Measurements from ENCODE around the gene MBOAT7. TPM values are rescaled to one million over a fixed set of nuclear protein-coding genes. Genes with fewer than 3 reads are reported as not detected.

The MBOAT7 gene
- total and polyA plus RNA-seq, 2 of the 4 experiments (the other 2 are of a cell fraction) = 11.3 to 121 TPM

DNA sequence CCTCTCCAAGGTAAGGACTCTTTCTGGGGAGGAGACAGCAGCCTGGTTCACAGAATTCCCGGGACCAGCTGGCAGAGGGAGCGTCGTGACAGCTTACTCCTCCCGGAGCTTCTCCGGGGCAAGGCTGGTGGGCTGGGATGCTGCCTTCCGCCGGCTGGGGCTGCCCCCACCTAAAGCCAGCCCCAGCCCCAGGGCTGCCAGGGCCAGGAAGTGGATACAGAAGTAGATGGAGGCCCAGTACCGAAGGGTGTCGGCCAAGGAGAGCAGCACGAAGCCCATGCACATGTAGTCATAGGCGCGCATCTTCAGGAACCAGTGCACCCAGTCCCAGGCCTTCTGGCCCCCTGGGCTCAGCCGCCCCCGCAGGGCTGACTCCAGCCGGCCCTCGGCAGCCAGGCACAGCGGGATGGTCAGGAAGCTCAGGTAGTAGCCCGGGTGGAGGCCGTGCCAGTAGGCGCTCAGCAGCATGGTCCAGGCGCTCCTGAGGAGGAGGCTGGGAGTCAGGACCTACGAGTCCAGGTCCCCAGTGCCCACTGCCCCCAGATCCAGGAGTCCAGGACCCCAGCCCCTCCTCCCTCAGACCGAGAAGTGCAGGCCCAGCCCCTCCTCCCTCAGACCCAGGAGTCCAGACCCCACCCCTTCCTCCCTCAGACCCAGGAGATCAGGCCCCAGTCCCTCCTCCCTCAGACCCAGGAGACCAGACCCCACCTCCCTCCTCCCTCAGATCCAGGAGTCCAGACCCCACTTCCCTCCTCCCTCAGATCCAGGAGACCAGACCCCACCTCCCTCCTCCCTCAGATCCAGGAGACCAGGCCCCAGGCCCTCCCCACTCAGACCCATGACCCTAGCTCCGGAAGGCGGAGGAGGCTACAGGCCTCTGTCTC lies 15.2 kb downstream of the MBOAT7 start (continued):
- no peak for TF ChIP-seq MAZ (IDR thresholded peaks at IDR 0.05; ENCODE audit: borderline replicate concordance, low read depth, low read length)

DNA sequence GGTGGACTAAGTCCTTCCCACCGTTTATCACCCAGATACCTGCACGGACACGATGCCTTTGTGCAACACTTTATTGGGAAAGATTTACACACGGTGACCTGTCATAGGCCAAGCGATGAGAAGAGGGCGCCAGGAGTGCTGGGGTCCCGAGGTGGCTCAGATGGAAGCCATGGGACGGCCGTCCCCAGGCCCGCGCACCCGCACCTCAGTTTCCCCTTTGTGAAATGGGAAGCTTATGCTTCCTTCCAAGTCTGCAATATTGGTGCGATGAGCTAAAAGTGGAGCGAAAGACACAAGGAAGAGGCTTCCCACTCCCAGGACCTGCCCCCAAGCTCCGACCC lies 16.1 kb downstream of the MBOAT7 start:
- no peak overlapping the region for H2AK9ac ChIP-seq (replicated peaks; ENCODE audit: low read depth, low read length, poor library complexity)
- H3K27ac ChIP-seq (ENCODE audit: insufficient read depth, low read length) = no peak overlapping the region
- POLR2A ChIA-PET (ENCODE audit: unreplicated experiment) = interaction anchor here (0.6 kb wide), 1 partner anchor 193 kb away, joined by 3 read pairs; no protein-coding TSS in a partner anchor
- no peak overlapping the region for H3K9ac ChIP-seq (ENCODE audit: low read depth, low read length)
- in situ Hi-C loops (cut with MboI; ENCODE audit: low sequenced_read_pairs) (no loop called here), intact Hi-C loops (cut with micrococcal nuclease) (no loop called here), dilution Hi-C loops (cut with HindIII; ENCODE audit: low sequenced_read_pairs, unreplicated experiment) (no loop called here)
- peaks cover 9% of the 10 kb centered on the region for H3K36me3 ChIP-seq (ENCODE audit: control insufficient read depth, insufficient read depth, low read length)
- no peak overlapping the region for H3K56ac ChIP-seq (ENCODE audit: extremely low read depth, insufficient read depth, low read length)
- no peaks in the 10 kb centered on the region for H3K27me3 ChIP-seq (ENCODE audit: control insufficient read depth, insufficient read depth, low read length)
- no peaks in the 10 kb centered on the region for H3K9me3 ChIP-seq (ENCODE audit: control insufficient read depth, insufficient read depth, low read length)
- H3K14ac ChIP-seq (replicated peaks; ENCODE audit: low read depth, low read length) = no peak overlapping the region
- TF ChIP-seq, protein P1, sequence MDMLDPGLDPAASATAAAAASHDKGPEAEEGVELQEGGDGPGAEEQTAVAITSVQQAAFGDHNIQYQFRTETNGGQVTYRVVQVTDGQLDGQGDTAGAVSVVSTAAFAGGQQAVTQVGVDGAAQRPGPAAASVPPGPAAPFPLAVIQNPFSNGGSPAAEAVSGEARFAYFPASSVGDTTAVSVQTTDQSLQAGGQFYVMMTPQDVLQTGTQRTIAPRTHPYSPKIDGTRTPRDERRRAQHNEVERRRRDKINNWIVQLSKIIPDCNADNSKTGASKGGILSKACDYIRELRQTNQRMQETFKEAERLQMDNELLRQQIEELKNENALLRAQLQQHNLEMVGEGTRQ (IDR thresholded peaks at IDR 0.05; ENCODE audit: low read depth, low read length) = no peak
- TF ChIP-seq RCOR1 (IDR thresholded peaks at IDR 0.05; ENCODE audit: insufficient replicate concordance, low read length) (no peak), RFX5 (IDR thresholded peaks at IDR 0.05; ENCODE audit: low read depth, low read length) (no peak), MAZ (IDR thresholded peaks at IDR 0.05; ENCODE audit: borderline replicate concordance, low read depth, low read length) (no peak), CEBPB (IDR thresholded peaks at IDR 0.05; ENCODE audit: low read depth, low read length) (no peak), CHD1 (IDR thresholded peaks at IDR 0.05; ENCODE audit: low read depth, low read length) (no peak), BHLHE40 (IDR thresholded peaks at IDR 0.05; ENCODE audit: low read depth, low read length) (no peak)
- TF ChIP-seq, protein P2, sequence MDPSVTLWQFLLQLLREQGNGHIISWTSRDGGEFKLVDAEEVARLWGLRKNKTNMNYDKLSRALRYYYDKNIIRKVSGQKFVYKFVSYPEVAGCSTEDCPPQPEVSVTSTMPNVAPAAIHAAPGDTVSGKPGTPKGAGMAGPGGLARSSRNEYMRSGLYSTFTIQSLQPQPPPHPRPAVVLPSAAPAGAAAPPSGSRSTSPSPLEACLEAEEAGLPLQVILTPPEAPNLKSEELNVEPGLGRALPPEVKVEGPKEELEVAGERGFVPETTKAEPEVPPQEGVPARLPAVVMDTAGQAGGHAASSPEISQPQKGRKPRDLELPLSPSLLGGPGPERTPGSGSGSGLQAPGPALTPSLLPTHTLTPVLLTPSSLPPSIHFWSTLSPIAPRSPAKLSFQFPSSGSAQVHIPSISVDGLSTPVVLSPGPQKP (IDR thresholded peaks at IDR 0.05; ENCODE audit: borderline replicate concordance, low read depth, low read length) = no peak
- TF ChIP-seq, protein P3, sequence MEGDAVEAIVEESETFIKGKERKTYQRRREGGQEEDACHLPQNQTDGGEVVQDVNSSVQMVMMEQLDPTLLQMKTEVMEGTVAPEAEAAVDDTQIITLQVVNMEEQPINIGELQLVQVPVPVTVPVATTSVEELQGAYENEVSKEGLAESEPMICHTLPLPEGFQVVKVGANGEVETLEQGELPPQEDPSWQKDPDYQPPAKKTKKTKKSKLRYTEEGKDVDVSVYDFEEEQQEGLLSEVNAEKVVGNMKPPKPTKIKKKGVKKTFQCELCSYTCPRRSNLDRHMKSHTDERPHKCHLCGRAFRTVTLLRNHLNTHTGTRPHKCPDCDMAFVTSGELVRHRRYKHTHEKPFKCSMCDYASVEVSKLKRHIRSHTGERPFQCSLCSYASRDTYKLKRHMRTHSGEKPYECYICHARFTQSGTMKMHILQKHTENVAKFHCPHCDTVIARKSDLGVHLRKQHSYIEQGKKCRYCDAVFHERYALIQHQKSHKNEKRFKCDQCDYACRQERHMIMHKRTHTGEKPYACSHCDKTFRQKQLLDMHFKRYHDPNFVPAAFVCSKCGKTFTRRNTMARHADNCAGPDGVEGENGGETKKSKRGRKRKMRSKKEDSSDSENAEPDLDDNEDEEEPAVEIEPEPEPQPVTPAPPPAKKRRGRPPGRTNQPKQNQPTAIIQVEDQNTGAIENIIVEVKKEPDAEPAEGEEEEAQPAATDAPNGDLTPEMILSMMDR (conservative IDR thresholded peaks at IDR 0.05; ENCODE audit: low read depth, low read length) = no peak
- H3K18ac ChIP-seq (ENCODE audit: low read depth, low read length) = no peak overlapping the region
- BruUV-seq (replicated peaks) = no TSS peak
- H4K91ac ChIP-seq (ENCODE audit: insufficient read depth, low read depth, low read length) = no peak overlapping the region
- no peak overlapping the region for H4K5ac ChIP-seq (ENCODE audit: low read depth, low read length)
- WGBS, 2 experiments (ENCODE audit: extremely low coverage in 2 of 2, insufficient read length in 1 of 2) = 27% methylated on average over 3 of the region's 15 CpGs; no CpG with 5 or more reads in 1 of the 2 experiments
- no peak overlapping the region for H2AFZ ChIP-seq (replicated peaks; ENCODE audit: low read length, poor library complexity)
- H3K4me3 ChIP-seq (ENCODE audit: insufficient read depth, low read depth, low read length) = no peak overlapping the region
- H3K9me1 ChIP-seq (ENCODE audit: insufficient read depth, low read length) = no peaks in the 10 kb centered on the region
- H2BK120ac ChIP-seq (ENCODE audit: low read depth, low read length) = no peak overlapping the region
- H2BK20ac ChIP-seq (ENCODE audit: low read depth, low read length) = no peak overlapping the region
- no peak overlapping the region for H3K23ac ChIP-seq (ENCODE audit: low read depth, low read length)
- ATAC-seq (ENCODE audit: low read depth) (no peak), DNase-seq (no peak)
- H3K79me1 ChIP-seq (ENCODE audit: low read depth in 1 of 2, low read length in 2 of 2) = no peaks in the 10 kb centered on the region; a peak in 1 of 4 replicates
- H3K4me2 ChIP-seq (ENCODE audit: low read depth, low read length) = no peak overlapping the region
- H3K4ac ChIP-seq (ENCODE audit: low read depth, low read length) = no peak overlapping the region
- H2AK5ac ChIP-seq (ENCODE audit: low read depth, low read length) = no peak overlapping the region
- H2BK5ac ChIP-seq (ENCODE audit: low read depth, low read length, poor library complexity, severe bottlenecking) = no peak overlapping the region
- no peak overlapping the region for H2BK15ac ChIP-seq (ENCODE audit: low read depth, low read length)
- H3K4me1 ChIP-seq (ENCODE audit: control insufficient read depth, insufficient read depth, low read length) = no peaks in the 10 kb centered on the region
- CTCF ChIA-PET = no interaction called here
- no peaks in the 10 kb centered on the region; the same call in 1 of the 2 replicates for H4K20me1 ChIP-seq (ENCODE audit: insufficient read depth, low read length)
- H4K8ac ChIP-seq (ENCODE audit: low read depth in 2 of 2, low read length in 2 of 2) = no peak overlapping the region

Measured in IMR-90 (cell line).